HG03354 (cell line): ENCODE results near the gene FYCO1.
"Not testable (repeated sequence)": the region's sequence is repeated elsewhere in the genome, so short reads cannot be mapped to it uniquely, and the experiment has no call there.

ENCODE experiments used
- ATAC-seq: cut with Tn5 transposase; IDR thresholded peaks from one replicate; pipeline ENCODE4 v1.9.1; 2021; ENCODE audit warnings: mild to moderate bottlenecking; ENCODE audit not compliant: unreplicated experiment, poor library complexity, severe bottlenecking

Gene FYCO1

DNA sequence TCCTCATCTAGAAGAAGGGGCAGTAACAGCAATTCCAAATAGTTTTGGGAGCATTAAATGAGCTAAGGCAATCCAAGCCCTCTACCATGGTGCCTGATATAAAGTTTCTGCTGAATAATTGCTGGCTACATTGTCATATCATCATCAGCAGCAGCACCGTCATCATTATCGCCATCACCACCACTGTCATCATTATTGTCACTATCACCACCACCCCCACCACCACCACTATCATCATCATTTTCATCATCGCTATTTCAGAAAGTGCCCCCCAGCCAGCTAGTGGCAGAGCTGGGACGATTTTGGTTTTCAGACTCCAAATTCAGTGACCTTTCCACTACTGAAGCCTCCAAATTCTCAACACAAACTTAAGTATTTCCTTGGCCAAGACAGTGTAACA, 16.6 kb upstream of the FYCO1 start:
- no peak for ATAC-seq

DNA sequence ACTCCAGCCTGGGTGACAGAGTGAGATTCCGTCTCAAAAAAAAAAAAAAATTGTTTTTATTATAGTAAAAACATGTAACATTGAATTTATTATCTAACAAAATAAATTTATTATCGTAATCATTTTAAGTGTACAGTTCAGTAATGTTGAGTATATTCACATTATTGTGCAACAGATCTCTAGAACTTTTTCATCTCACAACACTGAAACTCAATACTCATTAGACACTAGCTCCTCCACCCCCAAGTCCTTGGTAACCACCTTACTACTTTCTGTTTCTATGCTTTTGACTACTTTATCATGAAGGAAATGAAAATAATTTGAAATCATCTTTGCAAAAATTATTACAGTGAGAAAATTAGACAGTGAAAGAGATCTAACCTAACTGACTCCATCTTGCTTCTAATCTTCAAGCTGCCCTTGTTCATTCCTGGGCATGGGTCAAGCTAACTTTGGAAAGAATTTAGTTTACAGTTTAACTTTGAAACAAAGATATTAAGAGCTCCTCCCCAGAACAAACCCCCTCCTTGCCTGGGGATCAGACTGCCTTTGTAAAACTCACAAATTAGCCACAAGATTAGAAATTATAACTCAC, 15.0 kb upstream of the FYCO1 start:
- no peak for ATAC-seq

GRCh38 chr3:46008058-46008457, 12.4 kb upstream of the FYCO1 start:
- ATAC-seq: no peak

DNA sequence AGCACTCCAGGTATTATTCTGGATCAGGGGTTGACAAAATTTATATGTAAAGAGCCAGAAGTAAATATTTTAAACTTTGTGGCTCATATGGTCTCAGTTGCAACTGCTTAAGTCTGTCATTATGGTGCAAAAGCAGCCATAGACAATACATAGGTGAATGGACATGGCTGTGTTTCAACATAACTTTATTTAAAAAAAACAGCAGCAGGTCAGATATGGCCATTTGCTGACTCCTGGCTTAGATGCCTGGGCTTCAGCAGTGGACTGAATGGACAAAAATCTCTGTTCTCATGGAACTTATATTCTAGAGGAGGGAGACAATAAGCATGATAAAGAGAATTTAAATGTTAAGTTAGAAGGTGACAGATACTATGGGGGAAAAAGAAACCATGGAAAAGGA, 11.7 kb upstream of the FYCO1 start:
- no peak for ATAC-seq

GRCh38 chr3:46006238-46007032, 10.8 kb upstream of the FYCO1 start:
- ATAC-seq: no peak

GRCh38 chr3:46003706-46004105, 8.1 kb upstream of the FYCO1 start:
- ATAC-seq: not testable (repeated sequence)

DNA sequence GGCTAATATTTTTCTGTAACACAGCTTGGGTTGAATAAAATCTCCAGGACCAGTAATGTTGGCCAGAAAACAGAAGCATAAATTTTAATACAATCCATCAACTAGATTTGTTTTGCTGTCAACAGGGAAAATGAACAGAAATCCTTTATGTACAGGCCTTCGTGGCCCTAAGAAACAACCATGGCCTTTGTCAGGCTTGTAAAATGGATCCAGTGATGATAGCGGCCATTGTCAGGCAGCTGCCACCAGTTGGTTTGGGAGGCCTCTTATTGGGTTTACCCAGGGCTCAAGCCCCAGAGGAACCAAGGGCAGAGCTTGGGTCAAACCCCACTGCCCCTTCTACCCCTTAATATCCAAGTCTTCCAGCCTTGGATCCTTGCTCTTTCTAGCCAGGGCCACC, 5.6 kb upstream of the FYCO1 start:
- no peak for ATAC-seq

DNA sequence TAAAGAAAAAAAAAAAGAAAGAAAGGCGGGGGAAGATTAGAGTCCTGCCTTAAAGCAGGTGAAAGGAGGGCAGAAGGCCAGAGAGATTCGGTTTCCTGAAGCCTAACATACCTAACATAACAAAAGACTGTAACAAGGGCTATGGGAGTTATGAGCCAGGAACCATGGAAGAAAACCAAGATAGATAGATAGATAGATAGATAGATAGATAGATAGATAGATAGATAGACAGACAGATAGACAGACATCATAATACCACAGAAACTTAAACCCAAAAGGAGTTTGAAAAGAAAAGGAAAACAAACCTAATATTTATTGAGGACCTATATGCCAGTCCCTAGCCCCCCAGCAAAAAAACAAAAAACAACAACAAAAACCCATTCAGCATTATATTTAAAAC, 2.3 kb upstream of the FYCO1 start:
- ATAC-seq: no peak

GRCh38 chr3:45997499-45997898, 1.9 kb upstream of the FYCO1 start:
- ATAC-seq: not testable (repeated sequence)

- peak; percentile 19 for ATAC-seq
These were observed 997 bp downstream of the FYCO1 start for GRCh38 chr3:45994419-45995235.

DNA sequence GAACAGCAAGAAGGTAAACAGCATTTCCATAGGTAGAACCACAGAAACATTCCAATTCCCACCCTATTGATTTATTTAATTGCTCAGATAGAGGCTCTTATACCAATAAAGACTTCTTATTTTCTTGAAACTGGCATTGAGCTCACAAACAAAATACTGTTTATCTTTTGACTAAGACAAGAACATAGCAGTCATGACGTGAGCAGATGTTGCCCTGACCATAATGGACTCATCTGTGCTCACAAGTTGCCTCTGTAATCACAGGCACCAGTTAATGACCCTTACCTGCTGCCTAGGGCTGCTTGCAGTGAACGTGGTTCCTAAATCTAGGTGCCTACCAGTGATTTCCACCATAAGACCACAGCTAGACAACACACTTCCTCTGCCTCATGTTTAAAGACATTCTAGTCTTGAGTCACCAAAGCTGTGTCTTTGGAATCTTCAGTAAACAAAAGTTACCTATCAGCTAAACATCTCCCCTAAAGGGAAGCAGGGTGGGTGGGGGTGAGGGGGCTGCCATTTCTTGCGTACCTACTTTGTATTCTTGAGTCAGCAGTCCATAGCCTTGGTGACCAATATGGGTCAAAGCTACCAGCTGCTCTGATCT, 2.1 kb downstream of the FYCO1 start:
- no peak for ATAC-seq

DNA sequence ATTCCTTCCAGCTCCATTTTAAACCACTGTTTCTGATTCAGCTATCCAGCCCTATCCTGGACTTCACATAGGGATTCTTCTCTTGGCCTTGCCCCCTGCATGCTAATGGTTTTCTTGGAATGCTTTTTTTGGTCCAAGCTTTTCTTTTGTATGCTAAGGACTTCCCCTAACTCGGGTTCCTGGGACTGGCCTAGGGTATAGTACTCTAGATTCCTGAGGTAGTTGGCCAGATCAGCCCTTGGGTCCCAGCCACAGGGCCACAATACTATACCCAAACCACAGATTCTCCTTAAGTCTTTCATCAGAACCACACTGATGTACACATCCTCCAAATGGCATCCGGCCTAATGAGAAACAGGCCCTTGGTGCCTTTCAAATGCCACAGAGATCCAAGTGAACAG, 2.8 kb downstream of the FYCO1 start:
- no peak for ATAC-seq

- ATAC-seq: no peak
These were observed 3.4 kb downstream of the FYCO1 start for GRCh38 chr3:45992133-45992729.

DNA sequence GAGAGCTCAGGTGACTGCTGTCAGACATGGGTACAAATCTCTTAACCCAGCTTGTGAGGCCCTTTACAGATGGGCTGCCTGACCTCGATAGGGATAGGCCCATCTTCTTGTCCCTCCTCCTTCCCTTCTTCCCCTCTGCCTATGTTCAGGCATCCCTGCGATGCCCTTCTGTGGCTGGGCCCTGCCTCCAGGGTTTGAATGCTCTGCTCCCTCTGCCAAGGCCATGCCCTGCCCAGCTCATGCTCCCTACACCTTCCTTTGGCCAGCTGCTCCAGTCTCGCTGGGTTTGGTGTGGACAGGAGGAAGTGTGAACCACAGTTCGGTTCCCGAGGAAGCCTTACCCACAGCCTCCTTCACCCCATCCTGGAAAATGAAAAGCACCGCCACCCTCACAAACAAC, 4.3 kb downstream of the FYCO1 start:
- no peak for ATAC-seq

DNA sequence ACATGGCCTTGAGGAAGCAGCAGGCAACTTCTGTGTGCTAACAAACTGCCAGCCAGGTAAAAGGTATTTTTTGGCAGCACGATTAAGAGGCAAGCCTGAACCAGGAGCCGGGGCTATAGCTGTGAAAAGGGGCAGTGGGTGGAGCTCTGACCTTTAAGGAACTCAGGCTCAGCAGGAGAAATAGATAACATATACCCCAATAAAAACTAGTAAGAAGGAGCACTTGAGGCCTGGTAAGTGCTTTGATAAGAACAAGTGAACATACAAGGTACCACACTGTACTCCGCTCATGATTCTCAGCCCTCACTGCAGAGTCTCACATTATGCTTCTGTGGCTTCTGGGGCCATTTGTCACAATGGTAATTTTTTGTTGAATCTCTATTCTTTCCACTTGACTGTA, 5.4 kb downstream of the FYCO1 start:
- ATAC-seq: no peak

- no peak for ATAC-seq
These were observed 6.8 kb downstream of the FYCO1 start for GRCh38 chr3:45988804-45989203.

- no peak for ATAC-seq
These were observed 7.3 kb downstream of the FYCO1 start for GRCh38 chr3:45988362-45988761.

- ATAC-seq: no peak
These were observed 8.0 kb downstream of the FYCO1 start for GRCh38 chr3:45987368-45988291.
